Activated CD4-positive, CD25-positive, alpha-beta regulatory T cell treated with anti-CD3 and anti-CD28 coated beads, Interleukin-2, amount 50 U/mL, for 16 hours (primary cell): Measurements from ENCODE around the gene DRD3.

Source experiments
- DNase-seq: peaks from one replicate; pipeline ENCODE4 v3.0.0-alpha.2; 2020; ENCODE audit warnings: low read depth, low spot score

DRD3 gene

DNA sequence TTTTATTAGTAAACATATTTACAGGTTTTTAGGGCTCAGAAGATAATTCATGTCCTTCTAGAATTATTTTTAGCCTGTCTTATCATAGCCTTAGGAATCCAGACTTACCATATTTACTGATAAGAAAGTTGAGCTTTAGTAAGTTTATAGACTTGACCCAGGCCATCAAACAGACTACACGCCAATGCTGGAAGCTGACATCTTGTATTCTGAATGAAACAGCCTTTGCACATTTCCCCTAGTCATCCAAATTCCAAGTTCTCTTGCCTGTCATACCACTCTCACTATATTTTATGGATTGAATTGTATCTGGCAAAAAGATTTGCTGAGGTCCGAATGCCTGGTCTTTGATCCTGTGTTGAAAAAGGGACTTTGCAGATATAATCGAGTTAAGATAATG, 58.6 kb downstream of the DRD3 start:
- DNase-seq, result no peak

DNA sequence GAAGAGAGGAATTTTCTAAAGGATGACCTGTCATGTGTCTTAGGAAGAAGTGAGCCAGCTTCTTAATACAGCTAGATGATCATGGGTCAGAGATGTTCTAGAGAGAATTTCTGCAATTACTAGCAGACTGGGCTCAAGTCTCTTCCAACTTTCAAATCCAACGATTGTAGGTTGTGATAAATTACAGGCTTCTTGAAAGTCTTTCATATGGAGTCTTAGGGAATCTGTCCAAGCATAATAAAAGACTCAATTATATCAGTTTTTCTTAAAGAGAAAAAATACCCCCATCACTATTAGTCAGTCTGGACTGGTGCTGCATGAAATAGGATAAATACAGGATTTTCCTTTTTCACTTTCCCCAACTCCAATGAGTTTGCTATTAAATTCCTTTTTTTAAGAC, 59.1 kb downstream of the DRD3 start:
- DNase-seq, result no peak

- DNase-seq, result no peak
Measured at GRCh38 chr3:114115143-114115542, 63.7 kb downstream of the DRD3 start.

DNA sequence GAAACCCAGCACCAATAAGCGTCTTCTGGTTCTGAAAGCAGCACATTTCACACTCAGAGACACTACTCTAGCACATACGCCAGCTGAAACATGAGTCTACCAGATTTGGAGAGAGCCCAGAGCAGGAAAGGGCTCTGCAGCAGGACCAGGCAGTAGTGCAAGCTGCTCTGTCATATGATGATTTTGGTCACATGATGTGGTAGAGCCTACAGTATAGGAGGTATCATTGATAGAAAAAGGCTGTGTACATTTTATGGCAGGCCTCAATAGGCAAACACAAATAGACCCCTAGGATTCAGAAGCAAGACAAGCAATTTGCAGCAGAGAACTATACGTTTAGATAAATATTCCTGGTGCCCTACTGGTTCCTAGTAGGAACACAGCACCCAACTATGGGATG, 64.1 kb downstream of the DRD3 start:
- DNase-seq, result no peak

DNA sequence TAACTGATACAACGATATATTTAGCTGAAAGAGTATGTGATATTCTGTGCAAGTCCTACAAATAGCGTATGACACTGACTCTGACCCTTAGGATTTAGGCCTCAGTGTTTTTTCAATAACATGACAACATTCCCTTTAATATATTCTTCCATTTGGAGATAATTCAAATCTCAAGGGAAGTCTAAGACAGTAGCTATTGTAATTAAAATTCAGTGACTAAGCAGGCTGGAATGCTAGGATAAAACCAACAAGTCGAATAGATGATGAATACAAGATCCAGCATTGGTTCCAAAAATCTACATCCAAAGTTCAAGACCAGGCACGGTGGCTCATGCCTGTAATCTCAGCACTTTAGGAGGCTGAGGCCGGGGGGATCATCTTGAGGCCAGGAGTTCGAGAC, 66.2 kb downstream of the DRD3 start:
- DNase-seq, result no peak

DNA sequence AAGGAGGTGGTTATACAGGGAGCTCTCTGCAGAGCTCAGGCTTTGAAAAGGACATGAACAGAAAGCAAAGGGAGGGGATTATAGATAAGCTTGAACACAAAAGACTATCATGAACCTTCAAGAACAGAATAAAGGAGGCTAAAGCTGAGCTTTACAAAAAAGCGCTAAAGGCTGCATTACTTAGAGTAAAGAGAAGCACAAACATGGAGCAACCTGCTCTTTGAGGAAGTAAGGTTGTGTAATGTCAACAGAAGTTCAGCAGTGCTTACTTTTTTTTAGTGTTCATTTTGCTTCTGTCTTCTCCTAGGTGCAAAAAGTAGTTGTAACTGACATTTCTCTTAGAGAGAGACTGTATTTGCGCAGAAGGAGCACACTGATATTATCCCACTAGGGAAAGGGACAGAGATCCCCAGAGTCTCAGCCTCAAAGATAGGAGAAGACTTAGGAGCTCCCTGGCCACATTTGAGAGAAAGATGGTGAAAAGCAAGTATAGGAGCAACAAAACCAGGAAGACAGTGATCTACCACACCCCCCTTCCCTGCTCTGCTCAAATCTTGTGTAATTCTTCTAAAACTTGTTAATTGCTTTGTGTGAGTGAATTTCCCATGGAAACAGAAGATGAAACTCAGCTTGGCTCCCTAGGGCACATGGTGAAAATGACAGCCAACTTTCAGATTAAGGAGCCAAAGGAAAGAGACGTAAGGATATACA, 67.6 kb downstream of the DRD3 start:
- no peak for DNase-seq

- DNase-seq, result no peak
Measured at GRCh38 chr3:114110439-114110838, 68.4 kb downstream of the DRD3 start.

- DNase-seq, result no peak
Measured at GRCh38 chr3:114108137-114108536, 70.7 kb downstream of the DRD3 start.

GRCh38 chr3:114104414-114104813, 74.4 kb downstream of the DRD3 start:
- DNase-seq, result no peak

GRCh38 chr3:114103858-114104257, 75.0 kb downstream of the DRD3 start:
- no peak for DNase-seq

- no peak for DNase-seq
Measured at GRCh38 chr3:114103181-114103580, 75.7 kb downstream of the DRD3 start.

DNA sequence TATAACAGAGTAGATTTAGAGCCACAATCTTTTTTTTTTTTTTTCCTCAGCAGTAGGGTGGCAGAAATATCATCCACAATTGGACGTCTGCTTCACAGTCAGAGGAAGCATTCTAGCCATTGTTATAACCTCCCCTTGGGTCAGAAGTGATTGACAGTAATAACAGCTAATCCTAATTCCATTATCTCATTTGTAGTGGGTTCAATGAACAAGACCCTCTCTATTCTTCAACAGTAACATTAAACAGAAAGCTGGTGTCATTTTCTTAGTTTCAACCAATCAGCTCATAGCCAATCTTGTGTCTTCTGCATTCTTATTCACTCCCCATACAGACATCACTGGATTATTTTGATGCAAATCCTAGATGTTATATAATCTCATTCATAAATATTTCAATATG, 77.8 kb downstream of the DRD3 start:
- DNase-seq, result no peak

DNA sequence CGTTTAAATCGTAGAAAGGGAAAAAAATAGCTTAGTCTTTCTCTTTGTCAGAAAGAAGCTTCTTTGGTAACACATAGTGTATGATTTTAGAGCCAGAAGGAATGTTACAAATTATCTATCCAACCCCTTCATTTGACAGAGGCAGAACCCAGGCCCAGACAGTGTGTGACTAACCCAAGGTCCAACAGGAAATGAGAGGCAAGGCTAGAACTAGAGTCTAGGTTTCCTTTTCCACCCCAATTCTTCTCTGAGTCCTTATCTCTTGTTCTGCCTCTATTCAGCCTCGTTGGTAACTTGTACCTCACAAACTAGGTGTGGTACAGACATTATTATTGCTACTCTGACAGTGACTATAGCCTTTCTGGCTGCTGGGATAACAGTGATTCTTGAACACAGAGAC, 83.1 kb downstream of the DRD3 start:
- no peak for DNase-seq

GRCh38 chr3:114093596-114093995, 85.3 kb downstream of the DRD3 start:
- no peak for DNase-seq

DNA sequence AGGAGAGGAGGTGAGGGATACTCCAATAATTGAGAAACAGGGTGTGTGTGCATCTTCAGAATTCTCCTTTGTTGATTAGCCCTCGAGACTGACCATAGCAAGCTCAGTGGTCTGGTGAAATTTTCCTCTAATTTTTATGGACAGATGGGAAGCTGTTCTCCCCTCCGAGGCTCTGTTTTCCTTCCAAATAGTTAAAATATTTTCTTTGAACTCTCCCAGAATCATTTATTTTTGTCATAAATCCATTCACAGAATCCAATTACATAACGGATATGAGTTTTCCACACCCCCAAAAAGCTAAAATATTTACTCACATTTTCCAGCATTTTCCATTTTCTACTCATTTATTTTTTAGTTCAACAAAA, 85.9 kb downstream of the DRD3 start:
- DNase-seq, result no peak

DNA sequence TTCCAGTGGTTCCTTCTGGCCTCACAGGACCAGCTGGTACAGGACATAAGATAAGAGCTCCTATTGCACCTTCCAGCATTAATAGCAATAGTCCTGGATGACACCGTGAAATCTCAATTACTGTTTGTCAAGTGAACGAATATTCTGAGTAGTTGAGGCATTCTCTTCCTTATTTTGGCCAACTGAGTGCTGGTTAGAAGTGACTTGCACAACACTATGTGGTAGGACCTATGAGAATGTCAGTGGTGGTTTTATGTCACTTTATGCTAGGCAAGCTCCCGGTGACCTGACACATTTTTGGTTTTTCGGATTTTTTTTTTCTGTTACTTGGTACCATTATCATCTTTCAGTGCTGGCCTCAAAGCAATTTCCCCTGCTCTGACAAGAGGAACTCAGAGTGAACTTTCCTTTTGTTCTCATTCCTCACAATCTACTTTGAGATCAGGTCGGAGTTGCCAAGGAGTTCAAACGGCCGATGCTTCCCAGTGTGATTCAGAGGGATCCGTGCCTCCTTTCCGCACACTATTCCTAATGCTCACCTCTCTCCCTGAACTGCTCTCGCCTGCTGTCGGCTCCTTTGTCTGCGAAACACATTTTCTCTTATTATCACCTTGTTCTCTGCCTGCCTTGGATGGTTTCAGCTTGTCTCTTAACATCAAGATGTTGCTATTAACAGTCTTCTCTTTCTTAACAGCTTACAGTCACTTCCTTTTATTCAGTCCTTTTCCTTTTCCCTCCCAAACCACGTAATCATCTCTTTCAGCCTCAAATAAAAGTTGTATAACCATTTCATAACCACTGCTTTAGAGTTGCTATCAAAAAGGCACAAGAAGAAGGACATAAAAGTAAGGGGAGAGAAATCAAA, 86.5 kb downstream of the DRD3 start:
- DNase-seq, result no peak

GRCh38 chr3:114089675-114090074, 89.2 kb downstream of the DRD3 start:
- no peak for DNase-seq

- DNase-seq, result no peak
Measured at GRCh38 chr3:114086356-114086755, 92.5 kb downstream of the DRD3 start.

GRCh38 chr3:114083112-114083511, 95.7 kb downstream of the DRD3 start:
- DNase-seq, result no peak

DNA sequence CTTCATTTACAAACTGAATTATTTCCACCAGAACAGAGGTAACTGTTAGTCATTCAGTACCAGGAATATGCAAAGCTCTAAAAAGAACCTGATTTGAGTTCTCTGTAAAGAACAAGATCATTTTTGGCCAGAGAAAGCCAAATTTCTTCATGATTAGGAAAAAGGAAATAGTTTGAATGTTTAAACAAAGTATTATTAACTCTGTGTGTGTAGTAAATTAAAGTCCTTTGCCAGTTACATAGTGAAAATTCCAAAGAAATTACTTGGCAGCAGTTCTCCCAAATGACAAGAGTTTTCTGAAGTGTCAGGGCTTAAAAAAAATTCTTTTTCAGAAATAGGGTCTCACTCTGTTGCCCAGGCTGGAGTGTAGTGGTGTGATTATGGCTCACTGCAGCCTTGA, 97.8 kb downstream of the DRD3 start:
- DNase-seq, result no peak

- DNase-seq, result no peak
Measured at GRCh38 chr3:114080201-114080600, 98.7 kb downstream of the DRD3 start.

- DNase-seq, result no peak
Measured at GRCh38 chr3:114079761-114080160, 99.1 kb downstream of the DRD3 start.

- no peak for DNase-seq
Measured at GRCh38 chr3:114078126-114078525, 100.7 kb downstream of the DRD3 start.
